Kidney capillary endothelial cell (primary cell): ENCODE results near the gene RELB.
A peak's percentile ranks its signal among the peaks of the same experiment; 100 is the strongest.
"Not testable (repeated sequence)": the region's sequence is repeated elsewhere in the genome, so short reads cannot be mapped to it uniquely, and the experiment has no call there.

Experiments
- DNase-seq: peaks from one replicate; pipeline ENCODE4 v3.0.0-alpha.2; 2018; ENCODE audit warnings: low spot score

The RELB gene

DNA sequence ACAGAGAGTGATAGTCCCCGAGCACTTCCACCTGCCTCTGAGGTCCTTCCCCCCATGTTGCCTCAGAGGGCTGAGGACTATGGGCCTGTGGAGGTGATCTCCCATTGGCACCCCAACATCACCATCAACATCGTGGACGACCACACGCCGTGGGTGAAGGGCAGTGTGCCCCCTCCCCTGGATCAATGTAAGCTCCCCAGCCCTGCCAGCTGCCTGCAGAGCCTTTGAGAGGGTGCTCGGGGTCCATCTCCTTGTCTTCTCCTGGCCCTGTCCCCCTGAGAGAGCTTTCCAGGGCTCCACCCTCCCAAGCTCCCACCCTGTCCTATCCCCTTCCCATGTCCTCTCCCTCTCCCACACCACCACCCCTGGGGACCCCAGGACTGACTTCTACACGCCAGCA is 14.9 kb upstream of the RELB start:
- DNase-seq = no peak

DNA sequence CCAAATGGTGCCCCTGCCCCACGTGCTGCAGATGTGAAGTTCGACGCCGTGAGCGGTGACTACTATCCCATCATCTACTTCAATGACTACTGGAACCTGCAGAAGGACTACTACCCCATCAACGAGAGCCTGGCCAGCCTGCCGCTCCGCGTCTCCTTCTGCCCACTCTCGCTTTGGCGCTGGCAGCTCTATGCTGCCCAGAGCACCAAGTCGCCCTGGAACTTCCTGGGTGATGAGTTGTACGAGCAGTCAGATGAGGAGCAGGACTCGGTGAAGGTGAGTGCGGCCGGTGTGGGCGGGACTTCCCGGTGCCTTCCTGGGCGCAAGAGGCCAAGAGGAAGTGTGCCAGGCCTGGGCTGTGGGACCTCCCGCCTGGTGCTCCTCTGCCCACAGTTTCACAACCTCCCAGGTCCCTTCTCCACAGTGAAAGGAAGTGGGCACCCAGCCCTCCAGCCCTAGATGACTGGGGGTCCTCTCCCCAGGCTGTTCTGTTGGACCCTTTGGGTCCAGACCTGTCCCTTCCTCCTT is 14.1 kb upstream of the RELB start:
- no peak for DNase-seq

DNA sequence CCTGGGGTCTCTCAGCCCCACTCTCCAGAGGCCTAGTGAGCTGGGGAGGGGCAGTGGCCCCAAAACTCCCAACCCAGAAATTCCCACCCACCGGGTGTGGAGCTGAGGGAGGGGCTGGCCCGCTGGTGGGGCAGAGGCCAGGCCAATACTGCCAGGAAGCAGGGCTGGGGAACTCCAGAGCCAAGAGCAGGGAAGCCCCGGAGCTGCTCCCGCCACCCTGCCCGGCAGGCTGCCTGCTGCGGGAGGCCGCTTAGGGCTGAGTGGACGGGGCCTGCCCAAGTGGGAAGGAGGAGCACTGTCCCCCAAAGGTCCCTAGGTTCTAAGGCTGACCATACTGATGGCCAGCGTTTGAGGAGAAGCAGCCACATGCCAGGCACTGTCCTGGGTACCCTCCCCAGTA is 13.0 kb upstream of the RELB start:
- DNase-seq = no peak

GRCh38 chr19:44988896-44989556 is 12.2 kb upstream of the RELB start:
- DNase-seq = peak; percentile 44

GRCh38 chr19:44990459-44990858 is 10.8 kb upstream of the RELB start:
- no peak for DNase-seq

DNA sequence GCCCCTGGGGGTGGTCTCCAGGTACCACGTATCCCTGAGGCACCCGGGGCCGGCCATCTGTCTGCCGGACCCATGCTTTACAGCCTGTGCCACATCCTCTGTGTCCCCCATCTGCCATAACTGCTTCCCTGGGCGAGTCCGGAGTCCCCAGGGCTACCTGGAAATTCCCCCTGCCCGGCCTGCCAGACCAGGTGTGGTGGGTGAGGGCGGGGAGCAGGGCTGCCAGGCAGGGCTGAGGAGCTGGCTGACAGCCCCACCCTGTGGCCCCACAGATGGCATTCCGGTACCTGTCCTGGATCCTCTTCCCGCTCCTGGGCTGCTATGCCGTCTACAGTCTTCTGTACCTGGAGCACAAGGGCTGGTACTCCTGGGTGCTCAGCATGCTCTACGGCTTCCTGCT is 10.3 kb upstream of the RELB start:
- no peak for DNase-seq

GRCh38 chr19:44992336-44993163 is 8.7 kb upstream of the RELB start:
- no peak for DNase-seq

- DNase-seq = no peak
These were observed 7.7 kb upstream of the RELB start for GRCh38 chr19:44993526-44993925.

- DNase-seq = no peak
These were observed 7.2 kb upstream of the RELB start for GRCh38 chr19:44993926-44994537.

GRCh38 chr19:44998025-44998424 is 3.2 kb upstream of the RELB start:
- DNase-seq = no peak

DNA sequence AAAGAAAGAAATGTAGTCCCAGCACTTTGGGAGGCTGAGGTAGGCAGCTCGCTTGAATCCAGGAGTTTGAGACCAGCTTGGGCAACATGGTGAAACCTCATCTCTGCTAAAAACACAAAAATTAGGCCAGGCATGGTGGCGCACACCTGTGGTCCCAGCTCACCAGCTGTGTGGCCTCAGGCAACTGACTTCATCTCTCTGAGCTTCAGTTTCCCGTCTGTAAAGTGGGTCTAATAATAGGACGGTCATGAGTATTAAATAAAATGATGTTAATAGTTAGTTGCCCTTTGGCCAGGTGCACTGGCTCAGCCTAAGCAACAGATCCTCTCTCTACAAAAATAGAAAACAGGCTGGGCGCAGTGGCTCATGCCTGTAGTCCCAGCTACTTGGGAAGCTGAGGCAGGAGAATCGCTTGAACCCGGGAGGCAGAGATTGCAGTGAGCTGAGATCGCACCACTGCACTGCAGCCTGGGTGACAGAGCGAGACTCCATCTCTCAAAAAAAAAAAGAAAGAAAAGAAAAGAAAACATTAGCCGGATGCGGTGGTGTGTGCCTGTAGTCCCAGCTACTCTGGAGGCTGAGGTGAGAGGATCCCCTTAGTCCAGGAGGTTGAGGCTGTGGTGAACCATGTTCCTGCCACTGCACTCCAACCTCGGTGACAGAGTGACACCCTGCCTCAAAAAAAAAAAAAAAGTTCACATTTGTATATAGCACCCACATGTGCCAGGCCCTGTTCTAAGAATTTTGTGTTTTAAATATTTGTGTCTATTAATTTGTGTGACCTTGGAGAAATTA is 1.9 kb upstream of the RELB start:
- not testable (repeated sequence) for DNase-seq

GRCh38 chr19:45000665-45001064 is 599 bp upstream of the RELB start:
- not testable (repeated sequence) for DNase-seq

GRCh38 chr19:45003485-45003884 is 2.2 kb downstream of the RELB start:
- no peak for DNase-seq

GRCh38 chr19:45005787-45006186 is 4.5 kb downstream of the RELB start:
- no peak for DNase-seq

DNA sequence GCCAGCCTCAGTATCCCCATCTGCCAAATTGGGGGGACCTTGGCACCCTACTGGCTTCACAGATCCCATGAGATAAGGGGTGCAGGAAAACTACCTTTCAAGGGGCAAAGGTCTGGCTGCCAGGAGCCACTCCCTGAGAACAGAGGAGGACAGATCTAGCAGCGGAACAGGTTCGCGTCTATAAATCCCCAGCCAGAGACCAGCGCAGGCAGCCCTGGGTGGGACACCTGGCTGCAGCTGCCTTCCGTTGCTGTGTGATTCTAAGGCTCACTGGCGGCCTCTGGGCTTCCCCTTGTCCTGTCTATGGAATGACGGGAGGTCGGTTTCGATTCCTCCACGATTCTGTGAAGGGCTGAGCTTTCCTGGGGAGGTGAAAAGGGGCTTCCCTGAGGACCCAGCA is 7.3 kb downstream of the RELB start:
- no peak for DNase-seq

DNA sequence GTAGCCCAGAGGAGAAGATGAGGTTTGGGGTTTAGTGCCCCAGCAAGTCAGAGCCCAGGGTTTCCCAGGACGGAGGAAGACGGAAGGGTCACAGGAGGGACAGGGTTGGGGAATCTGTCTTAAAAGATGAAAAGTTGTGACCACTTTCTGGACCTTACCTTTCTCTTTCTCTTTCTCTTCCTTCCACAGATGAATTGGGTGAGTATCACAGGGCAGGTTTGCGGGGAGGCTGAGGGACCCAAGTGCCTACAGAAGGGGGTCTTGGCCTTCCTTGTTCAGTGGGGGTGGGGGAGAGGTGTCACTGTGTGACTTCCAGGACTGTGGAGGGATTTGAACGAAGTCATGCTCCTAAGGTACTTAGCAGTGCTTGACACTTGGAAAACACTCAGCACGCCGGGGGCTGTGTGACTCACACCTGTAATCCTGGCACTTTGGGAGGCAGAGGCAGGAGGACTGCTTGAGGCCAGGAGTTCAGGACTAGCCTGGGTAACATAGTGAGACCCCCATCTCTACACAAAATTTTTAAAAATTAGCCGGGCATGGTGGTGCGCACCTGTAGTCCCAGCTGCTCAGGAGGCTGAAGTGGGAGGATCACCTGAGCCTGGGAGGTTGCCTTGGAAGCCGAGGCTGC is 8.5 kb downstream of the RELB start:
- no peak for DNase-seq

- DNase-seq = no peak
These were observed 9.0 kb downstream of the RELB start for GRCh38 chr19:45010306-45010705.

DNA sequence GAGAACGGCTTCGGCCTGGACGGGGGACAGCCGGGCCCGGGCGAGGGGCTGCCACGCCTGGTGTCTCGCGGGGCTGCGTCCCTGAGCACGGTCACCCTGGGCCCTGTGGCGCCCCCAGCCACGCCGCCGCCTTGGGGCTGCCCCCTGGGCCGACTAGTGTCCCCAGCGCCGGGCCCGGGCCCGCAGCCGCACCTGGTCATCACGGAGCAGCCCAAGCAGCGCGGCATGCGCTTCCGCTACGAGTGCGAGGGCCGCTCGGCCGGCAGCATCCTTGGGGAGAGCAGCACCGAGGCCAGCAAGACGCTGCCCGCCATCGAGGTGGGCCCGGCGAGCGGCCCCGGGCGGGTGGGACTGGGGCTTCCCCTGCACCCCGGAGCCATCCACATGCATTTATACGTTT is 10.7 kb downstream of the RELB start:
- no peak for DNase-seq

GRCh38 chr19:45016388-45017314 is 15.4 kb downstream of the RELB start:
- DNase-seq = peak; percentile 49

GRCh38 chr19:45019187-45019586 is 17.9 kb downstream of the RELB start:
- DNase-seq = no peak

- DNase-seq = no peak
These were observed 18.8 kb downstream of the RELB start for GRCh38 chr19:45020071-45020470.
